H1 (cell line): ENCODE measurements around the gene CABP5. TPM values are rescaled to one million over a fixed set of nuclear protein-coding genes. Genes with fewer than 3 reads are reported as not detected.

Experiments
- CTCF ChIA-PET: fragments of 300-600 bp; sonication (Branson Sonifier 250); formaldehyde crosslinking; loops from one replicate; lab custom pipeline; 2021; ENCODE audit not compliant: partially characterized antibody; lab: Charles Lee
- POLR2A ChIA-PET: fragments of 300-600 bp; sonication (Branson Sonifier 250); formaldehyde crosslinking; loops from one replicate; lab custom pipeline; 2021; ENCODE audit warnings: inconsistent platforms; ENCODE audit not compliant: partially characterized antibody; lab: Charles Lee
- DNase-seq, 2 experiments: peaks; one replicate each; pipeline versions ENCODE4 v3.0.0 to v3.0.0-alpha.2; 2010 to 2022; ENCODE audit warnings: low spot score in 2 of 2, low read depth in 1 of 2, mixed read lengths in 1 of 2
- FAIRE-seq: peaks from 2 replicates; lab custom pipeline; 2011; peaks lifted over from hg19 to GRCh38; lab: Jason Lieb, UNC
- H2AFZ ChIP-seq: 2 replicates; pipeline ENCODE4 v1.8.1; 2012; ENCODE audit warnings: low read length, inconsistent platforms
- H2AK5ac ChIP-seq: 2 replicates; pipeline ENCODE4 v1.6.1; 2013; ENCODE audit warnings: low read depth, low read length
- H2BK120ac ChIP-seq: replicated peaks from 2 replicates; pipeline ENCODE3; 2013; ENCODE audit warnings: low read depth, low read length, inconsistent platforms
- H2BK12ac ChIP-seq: 2 replicates; pipeline ENCODE4 v1.6.1; 2013; ENCODE audit warnings: low read depth, low read length
- H2BK15ac ChIP-seq: 2 replicates; pipeline ENCODE4 v1.6.1; 2013; ENCODE audit warnings: low read length
- H2BK20ac ChIP-seq: 2 replicates; pipeline ENCODE4 v1.6.1; 2013; ENCODE audit warnings: low read length
- H2BK5ac ChIP-seq: 2 replicates; pipeline ENCODE4 v1.6.1; 2013; ENCODE audit warnings: low read depth, low read length
- H3K14ac ChIP-seq: 2 replicates; pipeline ENCODE4 v1.6.1; 2013; ENCODE audit warnings: inconsistent platforms; ENCODE audit not compliant: insufficient read length
- H3K18ac ChIP-seq: 2 replicates; pipeline ENCODE4 v1.6.1; 2013; ENCODE audit warnings: low read length; ENCODE audit errors: extremely low read depth
- H3K23ac ChIP-seq: 2 replicates; pipeline ENCODE4 v1.6.1; 2013; ENCODE audit warnings: inconsistent platforms; ENCODE audit not compliant: insufficient read length
- H3K23me2 ChIP-seq: 2 replicates; pipeline ENCODE4 v1.6.1; 2013; ENCODE audit warnings: low read depth, low read length
- H3K27ac ChIP-seq: 2 replicates; pipeline ENCODE4 v1.6.1; 2011; ENCODE audit warnings: low read depth, low read length, inconsistent platforms
- H3K27me3 ChIP-seq, 4 experiments: replicated peaks in 1 of 4; 1 replicate in 1 of 4; 2 replicates in 3 of 4; pipeline versions ENCODE4 v1.6.1 to v1.8.1; 2011 to 2013; ENCODE audit warnings: low read length in 3 of 4, mild to moderate bottlenecking in 3 of 4, inconsistent platforms in 2 of 4, mixed read lengths in 2 of 4, moderate library complexity in 1 of 4; ENCODE audit not compliant: control insufficient read depth in 3 of 4, insufficient read depth in 3 of 4; ENCODE audit errors: extremely low read depth in 1 of 4
- H3K36me3 ChIP-seq, 4 experiments: 2 replicates each; pipeline versions ENCODE4 v1.6.1 to v1.8.1; 2011 to 2013; ENCODE audit warnings: mild to moderate bottlenecking in 4 of 4, low read length in 3 of 4, moderate library complexity in 2 of 4, control low read depth in 1 of 4, inconsistent platforms in 1 of 4; ENCODE audit not compliant: insufficient read depth in 4 of 4, control insufficient read depth in 2 of 4
- H3K4ac ChIP-seq: replicated peaks from 2 replicates; pipeline ENCODE3; 2013; ENCODE audit warnings: low read length, low read depth, mixed read lengths, inconsistent platforms; ENCODE audit not compliant: insufficient read length
- H3K4me1 ChIP-seq, 4 experiments: replicated peaks in 1 of 4; 1 replicate in 1 of 4; 2 replicates in 3 of 4; pipeline versions ENCODE4 v1.6.1 to v1.8.1; 2011 to 2013; ENCODE audit warnings: low read length in 3 of 4, inconsistent platforms in 2 of 4, mixed read lengths in 1 of 4; ENCODE audit not compliant: insufficient read depth in 4 of 4, control insufficient read depth in 3 of 4
- H3K4me2 ChIP-seq, 2 experiments: 2 replicates each; pipeline versions ENCODE4 v1.6.1 to v1.8.1; 2011 to 2013; ENCODE audit warnings: low read depth in 2 of 2, low read length in 2 of 2, control low read depth in 1 of 2, inconsistent platforms in 1 of 2, mild to moderate bottlenecking in 1 of 2; ENCODE audit not compliant: insufficient read depth in 1 of 2
- H3K4me3 ChIP-seq, 4 experiments: fragments of 200-600, 300-600 bp in 1 of 4; sonication (generic), shearing (Covaris generic), sonication (Bioruptor Twin) in 1 of 4; 2 replicates each; pipeline versions ENCODE4 v1.5.1 to v1.8.1; 2011 to 2016; ENCODE audit warnings: low read length in 4 of 4, low read depth in 3 of 4, control low read depth in 2 of 4, inconsistent platforms in 2 of 4, mild to moderate bottlenecking in 2 of 4, mixed read lengths in 1 of 4, moderate library complexity in 1 of 4; ENCODE audit not compliant: insufficient read depth in 2 of 4; ENCODE audit errors: extremely low read depth in 1 of 4
- H3K56ac ChIP-seq: replicated peaks from 2 replicates; pipeline ENCODE3; 2013; ENCODE audit warnings: low read depth, mild to moderate bottlenecking, mixed read lengths, low read length, inconsistent platforms; ENCODE audit not compliant: insufficient read length
- H3K79me1 ChIP-seq: 2 replicates; pipeline ENCODE4 v1.6.1; 2013; ENCODE audit warnings: low read depth, low read length, control low read depth
- H3K79me2 ChIP-seq, 2 experiments: 2 replicates each; pipeline versions ENCODE4 v1.6.1 to v1.8.1; 2012 to 2013; ENCODE audit warnings: low read length in 2 of 2, mild to moderate bottlenecking in 2 of 2, inconsistent platforms in 1 of 2; ENCODE audit not compliant: insufficient read depth in 2 of 2, control insufficient read depth in 1 of 2
- H3K9ac ChIP-seq, 4 experiments: replicated peaks in 1 of 4; 1 replicate in 1 of 4; 2 replicates in 3 of 4; pipeline versions ENCODE4 v1.6.1 to v1.8.1; 2011 to 2013; ENCODE audit warnings: low read depth in 3 of 4, low read length in 3 of 4, control low read depth in 2 of 4, mild to moderate bottlenecking in 2 of 4, moderate library complexity in 2 of 4, inconsistent platforms in 1 of 4; ENCODE audit errors: extremely low read depth in 1 of 4
- H3K9me3 ChIP-seq, 2 experiments: 2 replicates each; pipeline versions ENCODE4 v1.6.1 to v1.8.1; 2012 to 2013; ENCODE audit warnings: mild to moderate bottlenecking in 2 of 2, moderate library complexity in 2 of 2, control low read depth in 1 of 2, inconsistent platforms in 1 of 2, low read depth in 1 of 2, low read length in 1 of 2, mixed read lengths in 1 of 2; ENCODE audit not compliant: insufficient read depth in 2 of 2
- H4K20me1 ChIP-seq, 2 experiments: replicated peaks in 1 of 2; 2 replicates each; pipeline versions ENCODE3 to v1.8.1; 2011 to 2013; ENCODE audit warnings: inconsistent platforms in 2 of 2, low read length in 2 of 2, mild to moderate bottlenecking in 1 of 2; ENCODE audit not compliant: insufficient read depth in 2 of 2, control insufficient read depth in 1 of 2
- H4K5ac ChIP-seq: 2 replicates; pipeline ENCODE4 v1.6.1; 2013; ENCODE audit warnings: low read length, low read depth, mixed read lengths, inconsistent platforms; ENCODE audit not compliant: insufficient read length
- H4K8ac ChIP-seq: 2 replicates; pipeline ENCODE4 v1.8.0; 2013; ENCODE audit warnings: mild to moderate bottlenecking, moderate library complexity, low read length, inconsistent platforms; ENCODE audit not compliant: insufficient read depth; ENCODE audit errors: extremely low read depth
- H4K91ac ChIP-seq: replicated peaks from 2 replicates; pipeline ENCODE3; 2013; ENCODE audit warnings: low read length, mixed read lengths, inconsistent platforms; ENCODE audit not compliant: insufficient read length
- ATF3 ChIP-seq: IDR thresholded peaks from 2 replicates; pipeline ENCODE4 v1.6.1; 2011; ENCODE audit warnings: low read depth, mild to moderate bottlenecking, low read length; ENCODE audit not compliant: insufficient read depth
- CBX8 ChIP-seq: fragments of 300-800, 300-1000 bp; sonication (generic); IDR thresholded peaks from 2 replicates; pipeline ENCODE4 v1.7.1; 2016; ENCODE audit warnings: low read depth, low read length, borderline replicate concordance
- FOSL1 ChIP-seq: IDR thresholded peaks from 2 replicates; pipeline ENCODE4 v1.6.1; 2011; ENCODE audit warnings: mild to moderate bottlenecking, low read depth, low read length, moderate library complexity; ENCODE audit not compliant: insufficient read depth
- GABPA ChIP-seq: IDR thresholded peaks from 2 replicates; pipeline ENCODE4 v1.6.1; 2011; ENCODE audit warnings: mild to moderate bottlenecking, low read length, moderate library complexity, borderline replicate concordance; ENCODE audit not compliant: insufficient read depth
- HDAC2 ChIP-seq, 2 experiments: fragments of 300-600 bp in 1 of 2; sonication (generic) in 1 of 2; IDR thresholded peaks; 2 replicates each; pipeline ENCODE4 v1.6.1; 2011 to 2012; ENCODE audit warnings: low read depth in 2 of 2, low read length in 2 of 2, mild to moderate bottlenecking in 2 of 2, moderate library complexity in 2 of 2, borderline replicate concordance in 1 of 2, inconsistent platforms in 1 of 2
- MAFK ChIP-seq: IDR thresholded peaks from 2 replicates; pipeline ENCODE4 v1.6.1; 2012; ENCODE audit warnings: low read depth, mild to moderate bottlenecking, improper control_type of control experiment, low read length
- RAD21 ChIP-seq, 2 experiments: IDR thresholded peaks in 1 of 2; conservative IDR thresholded peaks in 1 of 2; 2 replicates each; pipeline ENCODE4 v1.6.1; 2011; ENCODE audit warnings: low read depth in 2 of 2, low read length in 2 of 2, improper control_type of control experiment in 1 of 2, inconsistent platforms in 1 of 2, mild to moderate bottlenecking in 1 of 2, moderate library complexity in 1 of 2
- SIRT6 ChIP-seq: IDR thresholded peaks from one replicate; pipeline ENCODE4 v1.7.1; 2012; ENCODE audit warnings: low read length, inconsistent platforms
- TAF7 ChIP-seq: optimal IDR thresholded peaks from 2 replicates; pipeline ENCODE3; 2011; ENCODE audit warnings: low read depth, mild to moderate bottlenecking, inconsistent platforms, low read length, moderate library complexity, borderline replicate concordance
- WGBS, 2 experiments: shearing (Covaris generic) in 1 of 2; methylation state at CpG; one replicate each; pipeline versions ENCODE4 v1.1.6 to v1.1.7; 2013 to 2015; ENCODE audit warnings: low lambda C conversion rate in 2 of 2, mixed read lengths in 2 of 2, inconsistent platforms in 1 of 2, low coverage in 1 of 2, missing lambda C conversion rate in 1 of 2; ENCODE audit not compliant: insufficient replicate concordance in 2 of 2, insufficient coverage in 1 of 2, insufficient read length in 1 of 2; ENCODE audit errors: extremely low coverage in 1 of 2, missing lambda C conversion rate in 1 of 2; 5-methylcytosine and 5-hydroxymethylcytosine counted together
- polyA plus RNA-seq, 7 experiments: library from polyadenylated mRNA; depleted of rRNA in 3 of 7; stranded (reverse) in 5 of 7; unstranded in 2 of 7; fragments of >200 nt in 5 of 7; fragments of 200-250 nt in 2 of 7; gene quantifications; 1 replicate in 5 of 7; 2 replicates in 1 of 7; 4 replicates in 1 of 7; pipeline versions ENCODE4 v1.2.1 to v1.2.3, GENCODE V29; 2011 to 2013; ENCODE audit warnings: missing spikeins in 2 of 7, mixed read lengths in 2 of 7
- total RNA-seq: library from RNA; stranded (reverse); fragmentation: NEBNext Ultra II Directional; extraction: Animal tissue kit (Norgen Biotek cat#: 25700); gene quantifications from 2 replicates; pipeline ENCODE4 v1.2.1, GENCODE V29; 2021

Gene CABP5
- total and polyA plus RNA-seq, 2 of the 8 experiments (the other 6 are each of a cell fraction or from before 2014, with no cell fraction given): not detected

DNA sequence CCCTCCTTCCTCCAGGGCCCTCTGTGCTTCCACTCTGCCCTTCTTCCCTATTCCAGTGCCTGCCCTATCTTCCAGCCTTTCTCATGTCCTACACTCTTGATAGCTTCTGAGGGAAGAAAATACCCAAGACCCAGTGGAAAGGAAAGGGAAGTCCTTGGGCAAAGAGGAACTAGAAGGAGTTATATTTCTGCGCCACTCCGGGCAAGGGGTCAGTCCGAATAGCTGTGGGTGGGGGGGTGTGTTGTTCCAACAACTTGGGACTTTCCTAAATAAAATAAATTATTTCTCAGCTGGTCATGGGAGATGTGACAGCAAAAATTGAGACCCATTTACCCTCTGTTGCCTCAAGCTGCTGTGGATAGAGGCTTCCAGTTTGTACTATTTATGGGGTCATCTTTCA lies 23.2 kb downstream of the CABP5 start:
- no peak overlapping the region for H2AFZ ChIP-seq
- no peaks in the 10 kb centered on the region for H3K4me1 ChIP-seq
- no peak overlapping the region for H3K18ac ChIP-seq
- H3K23ac ChIP-seq: no peak overlapping the region
- H2BK15ac ChIP-seq: no peak overlapping the region
- no peak overlapping the region for H2BK120ac ChIP-seq
- H2AK5ac ChIP-seq: no peak overlapping the region
- H4K8ac ChIP-seq: no peak overlapping the region
- no peak overlapping the region for H2BK12ac ChIP-seq
- H3K14ac ChIP-seq: no peak overlapping the region
- H2BK20ac ChIP-seq: no peak overlapping the region
- H3K79me1 ChIP-seq: no peaks in the 10 kb centered on the region
- DNase-seq: no peak
- no peak overlapping the region for H2BK5ac ChIP-seq
- POLR2A ChIA-PET: no interaction called here
- no peak overlapping the region for H3K56ac ChIP-seq
- FAIRE-seq: no peak
- no peaks in the 10 kb centered on the region for H3K27me3 ChIP-seq
- H3K4ac ChIP-seq: no peak overlapping the region
- no peak overlapping the region; a peak in 1 of 7 replicates for H3K9ac ChIP-seq
- CTCF ChIA-PET: interaction anchor here (0.8 to 1.7 kb wide), 4 partner anchors 20 to 105 kb away, joined by 3 to 4 read pairs (median 4); no protein-coding TSS in a partner anchor
- no peak for TF ChIP-seq ATF3
- no peak for TF ChIP-seq SIRT6
- no peak for TF ChIP-seq CBX8
- no peak for TF ChIP-seq FOSL1
- no peak for TF ChIP-seq GABPA
- no peak for TF ChIP-seq HDAC2 (IDR thresholded peaks at IDR 0.05; ENCODE audit: borderline replicate concordance in 1 of 2, low read depth in 2 of 2, low read length in 2 of 2)
- no peak for TF ChIP-seq MAFK
- no peak for TF ChIP-seq RAD21 (IDR thresholded peaks at IDR 0.05 in 1 of 2, conservative IDR thresholded peaks at IDR 0.05 in 1 of 2; ENCODE audit: low read depth in 2 of 2, low read length in 2 of 2)
- no peak for TF ChIP-seq TAF7
- TF ChIP-seq, all 59 proteins: peak for 0
- no peaks in the 10 kb centered on the region for H3K9me3 ChIP-seq
- no peak overlapping the region for H4K91ac ChIP-seq
- no peaks in the 10 kb centered on the region for H3K79me2 ChIP-seq
- H3K36me3 ChIP-seq: no peaks in the 10 kb centered on the region
- no peaks in the 10 kb centered on the region for H4K20me1 ChIP-seq
- H3K4me2 ChIP-seq: no peak overlapping the region
- no peak overlapping the region for H3K27ac ChIP-seq
- peaks cover 2% of the 10 kb centered on the region; the same call in 1 of the 2 replicates for H3K23me2 ChIP-seq
- no peak overlapping the region for H3K4me3 ChIP-seq
- H4K5ac ChIP-seq: no peak overlapping the region
- WGBS, 2 experiments: 88% methylated on average over 3 of the region's 3 CpGs; no CpG with 5 or more reads in 1 of the 2 experiments
